Measurements from ENCODE around the gene KRT1. TPM values are rescaled to one million over a fixed set of nuclear protein-coding genes. Genes with fewer than 3 reads are reported as not detected.

Gene KRT1
- total and polyA plus RNA-seq, 5 donors: not detected

- intact Hi-C loops (cut with DNase I): no loop called here
- H3K4me1 ChIP-seq (ENCODE audit: control insufficient read depth, insufficient read depth, low read length): no peaks in the 10 kb centered on the region
- ATAC-seq: no peak
- no peak overlapping the region for H3K4me3 ChIP-seq (ENCODE audit: low read length)
- no peak overlapping the region for H3K27ac ChIP-seq (ENCODE audit: low read length)
- WGBS: 87% methylated on average over 9 of the region's 9 CpGs
- no peak for DNase-seq
- H3K9me3 ChIP-seq (ENCODE audit: control insufficient read depth, low read length): no peaks in the 10 kb centered on the region
- H3K27me3 ChIP-seq (ENCODE audit: control insufficient read depth, insufficient read depth): no peaks in the 10 kb centered on the region
These were observed 32.6 kb downstream of the KRT1 start for GRCh38 chr12:52647601-52648000.

- no peaks in the 10 kb centered on the region for H3K27me3 ChIP-seq (ENCODE audit: control insufficient read depth, insufficient read depth)
- intact Hi-C loops (cut with DNase I): no loop called here
- no peak overlapping the region for H3K27ac ChIP-seq (ENCODE audit: low read length)
- no peaks in the 10 kb centered on the region for H3K9me3 ChIP-seq (ENCODE audit: control insufficient read depth, low read length)
- no peak for DNase-seq
- ATAC-seq: no peak
- H3K4me3 ChIP-seq (ENCODE audit: low read length): no peak overlapping the region
- no peaks in the 10 kb centered on the region for H3K4me1 ChIP-seq (ENCODE audit: control insufficient read depth, insufficient read depth, low read length)
- WGBS: 80% methylated on average over 12 of the region's 12 CpGs
These were observed 33.6 kb downstream of the KRT1 start for GRCh38 chr12:52646613-52647012.

GRCh38 chr12:52645982-52646381 is 34.2 kb downstream of the KRT1 start:
- Histone ChIP-seq H3K4me3 (ENCODE audit: low read length) (no peak overlapping the region), H3K27me3 (ENCODE audit: control insufficient read depth, insufficient read depth) (no peaks in the 10 kb centered on the region), H3K4me1 (ENCODE audit: control insufficient read depth, insufficient read depth, low read length) (no peaks in the 10 kb centered on the region), H3K27ac (ENCODE audit: low read length) (no peak overlapping the region), H3K9me3 (ENCODE audit: control insufficient read depth, low read length) (no peaks in the 10 kb centered on the region)
- intact Hi-C loops (cut with DNase I): no loop called here
- no peak for DNase-seq
- 61% methylated on average over 4 of the region's 4 CpGs for WGBS
- no peak for ATAC-seq

- Histone ChIP-seq H3K27ac (ENCODE audit: low read length) (no peak overlapping the region), H3K27me3 (ENCODE audit: control insufficient read depth, insufficient read depth) (no peaks in the 10 kb centered on the region), H3K9me3 (ENCODE audit: control insufficient read depth, low read length) (no peaks in the 10 kb centered on the region), H3K4me3 (ENCODE audit: low read length) (no peak overlapping the region), H3K4me1 (ENCODE audit: control insufficient read depth, insufficient read depth, low read length) (no peaks in the 10 kb centered on the region)
- ATAC-seq (no peak), DNase-seq (no peak)
- WGBS: 71% methylated on average over 7 of the region's 7 CpGs
- intact Hi-C loops (cut with DNase I): no loop called here
These were observed 35.0 kb downstream of the KRT1 start for GRCh38 chr12:52645120-52645761.

- H3K27me3 ChIP-seq (ENCODE audit: control insufficient read depth, insufficient read depth): no peaks in the 10 kb centered on the region
- intact Hi-C loops (cut with DNase I): no loop called here
- H3K4me3 ChIP-seq (ENCODE audit: low read length): no peak overlapping the region
- no peak for DNase-seq
- no peaks in the 10 kb centered on the region for H3K4me1 ChIP-seq (ENCODE audit: control insufficient read depth, insufficient read depth, low read length)
- no peaks in the 10 kb centered on the region for H3K9me3 ChIP-seq (ENCODE audit: control insufficient read depth, low read length)
- H3K27ac ChIP-seq (ENCODE audit: low read length): no peak overlapping the region
- WGBS: 90% methylated on average over 6 of the region's 6 CpGs
- no peak for ATAC-seq
These were observed 36.2 kb downstream of the KRT1 start for GRCh38 chr12:52644078-52644415.

- Histone ChIP-seq H3K4me3 (ENCODE audit: low read length) (no peak overlapping the region), H3K27ac (ENCODE audit: low read length) (no peak overlapping the region), H3K4me1 (ENCODE audit: control insufficient read depth, insufficient read depth, low read length) (no peaks in the 10 kb centered on the region), H3K27me3 (ENCODE audit: control insufficient read depth, insufficient read depth) (no peaks in the 10 kb centered on the region), H3K9me3 (ENCODE audit: control insufficient read depth, low read length) (no peaks in the 10 kb centered on the region)
- ATAC-seq (no peak), DNase-seq (no peak)
- 85% methylated on average over 10 of the region's 10 CpGs for WGBS
- intact Hi-C loops (cut with DNase I): no loop called here
These were observed 36.8 kb downstream of the KRT1 start for GRCh38 chr12:52643233-52644077.

- Histone ChIP-seq H3K4me3 (ENCODE audit: low read length) (no peak overlapping the region), H3K27ac (ENCODE audit: low read length) (no peak overlapping the region), H3K27me3 (ENCODE audit: control insufficient read depth, insufficient read depth) (no peaks in the 10 kb centered on the region), H3K9me3 (ENCODE audit: control insufficient read depth, low read length) (no peaks in the 10 kb centered on the region), H3K4me1 (ENCODE audit: control insufficient read depth, insufficient read depth, low read length) (no peaks in the 10 kb centered on the region)
- WGBS: 71% methylated on average over 4 of the region's 4 CpGs
- DNase-seq: no peak
- no peak for ATAC-seq
- intact Hi-C loops (cut with DNase I): no loop called here
These were observed 38.7 kb downstream of the KRT1 start for GRCh38 chr12:52641468-52641867.

GRCh38 chr12:52637299-52637698 is 42.9 kb downstream of the KRT1 start:
- 61% methylated on average over 4 of the region's 4 CpGs for WGBS
- no peak for ATAC-seq

GRCh38 chr12:52636592-52637258 is 43.5 kb downstream of the KRT1 start:
- no peaks in the 10 kb centered on the region for H3K27me3 ChIP-seq (ENCODE audit: control insufficient read depth, insufficient read depth)
- intact Hi-C loops (cut with DNase I): no loop called here
- H3K27ac ChIP-seq (ENCODE audit: low read length): no peak overlapping the region
- ATAC-seq (no peak), DNase-seq (no peak)
- no peaks in the 10 kb centered on the region for H3K9me3 ChIP-seq (ENCODE audit: control insufficient read depth, low read length)
- no peaks in the 10 kb centered on the region for H3K4me1 ChIP-seq (ENCODE audit: control insufficient read depth, insufficient read depth, low read length)
- WGBS: 59% methylated on average over 5 of the region's 5 CpGs
- no peak overlapping the region for H3K4me3 ChIP-seq (ENCODE audit: low read length)

More at GRCh38 chr12:52637299-52637698, 42.9 kb downstream of the KRT1 start:
- no peak overlapping the region for H3K4me3 ChIP-seq (ENCODE audit: low read length)
- no peaks in the 10 kb centered on the region for H3K9me3 ChIP-seq (ENCODE audit: control insufficient read depth, low read length)
- intact Hi-C loops (cut with DNase I): no loop called here
- no peaks in the 10 kb centered on the region for H3K27me3 ChIP-seq (ENCODE audit: control insufficient read depth, insufficient read depth)
- no peak for DNase-seq
- no peaks in the 10 kb centered on the region for H3K4me1 ChIP-seq (ENCODE audit: control insufficient read depth, insufficient read depth, low read length)
- no peak overlapping the region for H3K27ac ChIP-seq (ENCODE audit: low read length)

GRCh38 chr12:52636189-52636588 is 44.0 kb downstream of the KRT1 start:
- H3K27ac ChIP-seq (ENCODE audit: low read length): no peak overlapping the region
- no peaks in the 10 kb centered on the region for H3K27me3 ChIP-seq (ENCODE audit: control insufficient read depth, insufficient read depth)
- no peaks in the 10 kb centered on the region for H3K9me3 ChIP-seq (ENCODE audit: control insufficient read depth, low read length)
- intact Hi-C loops (cut with DNase I): no loop called here
- 71% methylated on average over 6 of the region's 6 CpGs for WGBS
- H3K4me3 ChIP-seq (ENCODE audit: low read length): no peak overlapping the region
- no peaks in the 10 kb centered on the region for H3K4me1 ChIP-seq (ENCODE audit: control insufficient read depth, insufficient read depth, low read length)
- DNase-seq (no peak), ATAC-seq (no peak)

Measured in right cardiac atrium (tissue), 5 donors.